Upper lobe of right lung (tissue), 1 donor: ENCODE measurements around the gene SLC39A8. TPM values are rescaled to one million over a fixed set of nuclear protein-coding genes. Genes with fewer than 3 reads are reported as not detected.

Experiments
- ATAC-seq: fragments of 200-7000 bp; cut with Tn5 transposase; one replicate; pipeline ENCODE4 v1.9.1; 2020; ENCODE audit warnings: mild to moderate bottlenecking, moderate library complexity
- DNase-seq: peaks from one replicate; pipeline ENCODE4 v3.0.0-alpha.2; 2020
- H3K27ac ChIP-seq: fragments of 200-600 bp; one replicate; pipeline ENCODE4 v1.8.0; 2022
- H3K27me3 ChIP-seq: fragments of 200-600 bp; one replicate; pipeline ENCODE4 v1.8.0; 2022; ENCODE audit warnings: mild to moderate bottlenecking
- H3K36me3 ChIP-seq: fragments of 200-600 bp; one replicate; pipeline ENCODE4 v1.8.0; 2022
- H3K4me1 ChIP-seq: fragments of 200-600 bp; one replicate; pipeline ENCODE4 v1.8.0; 2022
- H3K4me3 ChIP-seq: fragments of 200-600 bp; one replicate; pipeline ENCODE4 v1.8.0; 2022; ENCODE audit warnings: mild to moderate bottlenecking
- H3K9me3 ChIP-seq: fragments of 200-600 bp; one replicate; pipeline ENCODE4 v1.8.0; 2022
- CTCF ChIP-seq: fragments of 200-600 bp; IDR thresholded peaks from one replicate; pipeline ENCODE4 v1.8.0; 2022; ENCODE audit warnings: antibody characterized with exemption
- intact Hi-C: fragments of 100-400 bp; cut with DNase I; formaldehyde crosslinking; loops from one replicate; pipeline ENCODE4 v1.11.0; 2022
- total RNA-seq: library from RNA; stranded (reverse); fragmentation: NEBNext Ultra II Directional; extraction: Animal tissue kit (Norgen Biotek cat#: 25700); gene quantifications from one replicate; pipeline ENCODE4 v1.2.1, GENCODE V29; 2021
- donor health status: DM: no; HTN: yes; CAD: no; lungs with severe emphysema.

Gene SLC39A8
- total RNA-seq, 1 donor from 2014 or later: 470 TPM

GRCh38 chr4:102301167-102301566 is 44.1 kb downstream of the SLC39A8 start:
- Histone ChIP-seq H3K27me3 (no peaks in the 10 kb centered on the region), H3K4me1 (no peaks in the 10 kb centered on the region), H3K9me3 (no peaks in the 10 kb centered on the region), H3K4me3 (no peak overlapping the region), H3K27ac (no peak overlapping the region), H3K36me3 (no peaks in the 10 kb centered on the region)
- DNase-seq (no peak), ATAC-seq (no peak)
- intact Hi-C loops: no loop called here
- TF ChIP-seq CTCF: no peak

GRCh38 chr4:102299354-102300107 is 45.8 kb downstream of the SLC39A8 start:
- no peak overlapping the region for H3K4me3 ChIP-seq
- H3K27ac ChIP-seq: no peak overlapping the region
- intact Hi-C loops: no loop called here
- no peaks in the 10 kb centered on the region for H3K27me3 ChIP-seq
- DNase-seq (no peak), ATAC-seq (peak; percentile 91)
- no peaks in the 10 kb centered on the region for H3K4me1 ChIP-seq
- TF ChIP-seq CTCF: peak; percentile 62
- no peaks in the 10 kb centered on the region for H3K9me3 ChIP-seq
- no peaks in the 10 kb centered on the region for H3K36me3 ChIP-seq

- intact Hi-C loops: no loop called here
- H3K9me3 ChIP-seq: no peaks in the 10 kb centered on the region
- H3K4me1 ChIP-seq: no peaks in the 10 kb centered on the region
- H3K27ac ChIP-seq: no peak overlapping the region
- H3K36me3 ChIP-seq: no peaks in the 10 kb centered on the region
- H3K27me3 ChIP-seq: no peaks in the 10 kb centered on the region
- H3K4me3 ChIP-seq: no peak overlapping the region
- no peak for DNase-seq
- peak; percentile 22 for ATAC-seq
- TF ChIP-seq CTCF: no peak
Measured at GRCh38 chr4:102298716-102299115, 46.6 kb downstream of the SLC39A8 start.

GRCh38 chr4:102295153-102295862 is 50.0 kb downstream of the SLC39A8 start:
- no peaks in the 10 kb centered on the region for H3K9me3 ChIP-seq
- TF ChIP-seq CTCF: no peak
- no peak for DNase-seq
- H3K27me3 ChIP-seq: no peaks in the 10 kb centered on the region
- H3K36me3 ChIP-seq: no peaks in the 10 kb centered on the region
- ATAC-seq: peak; percentile 66
- H3K4me1 ChIP-seq: no peaks in the 10 kb centered on the region
- no peak overlapping the region for H3K27ac ChIP-seq
- intact Hi-C loops: no loop called here
- no peak overlapping the region for H3K4me3 ChIP-seq

- no peak overlapping the region for H3K27ac ChIP-seq
- DNase-seq (no peak), ATAC-seq (no peak)
- H3K36me3 ChIP-seq: no peaks in the 10 kb centered on the region
- no peak overlapping the region for H3K4me3 ChIP-seq
- no peak for TF ChIP-seq CTCF
- H3K27me3 ChIP-seq: no peaks in the 10 kb centered on the region
- H3K9me3 ChIP-seq: no peaks in the 10 kb centered on the region
- no peaks in the 10 kb centered on the region for H3K4me1 ChIP-seq
- intact Hi-C loops: no loop called here
Measured at GRCh38 chr4:102288497-102288896, 56.8 kb downstream of the SLC39A8 start.
